GM12801 (cell line): ENCODE measurements around the gene DHX34.

Experiments
- TF ChIP-seq, protein P1 (sequence below): IDR thresholded peaks from one replicate; pipeline ENCODE4 v1.5.1; 2011; ENCODE audit warnings: control low read depth; ENCODE audit not compliant: insufficient read length; ENCODE audit errors: extremely low read depth

DHX34 gene

DNA sequence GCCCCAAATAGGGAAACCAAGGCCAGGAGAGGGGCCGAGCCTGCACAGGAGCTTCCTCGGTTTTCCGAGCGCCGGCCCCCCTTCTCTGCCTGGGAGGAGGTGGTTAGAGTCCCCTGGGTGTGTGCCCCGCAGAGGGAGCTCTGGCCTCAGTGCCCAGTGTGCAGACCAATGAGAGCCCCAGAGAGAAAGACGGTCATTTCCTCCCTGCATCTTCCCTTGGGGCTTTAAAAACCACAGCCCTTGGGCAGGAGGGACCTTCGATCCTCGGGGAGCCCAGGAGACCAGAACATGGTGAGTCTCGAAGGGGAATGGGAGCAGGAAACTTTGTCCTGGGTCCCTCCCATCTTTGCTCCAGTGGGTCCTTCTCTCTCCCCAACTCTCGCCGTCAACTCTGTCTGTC is 39.5 kb upstream of the DHX34 start, which contains the start of gene C5AR1:
Gene C5AR1 (plus strand): TSS at position 254 of the 400 bp plus-strand sequence. CDS start 35 bp downstream, at position 289.
- TF ChIP-seq, protein P1, sequence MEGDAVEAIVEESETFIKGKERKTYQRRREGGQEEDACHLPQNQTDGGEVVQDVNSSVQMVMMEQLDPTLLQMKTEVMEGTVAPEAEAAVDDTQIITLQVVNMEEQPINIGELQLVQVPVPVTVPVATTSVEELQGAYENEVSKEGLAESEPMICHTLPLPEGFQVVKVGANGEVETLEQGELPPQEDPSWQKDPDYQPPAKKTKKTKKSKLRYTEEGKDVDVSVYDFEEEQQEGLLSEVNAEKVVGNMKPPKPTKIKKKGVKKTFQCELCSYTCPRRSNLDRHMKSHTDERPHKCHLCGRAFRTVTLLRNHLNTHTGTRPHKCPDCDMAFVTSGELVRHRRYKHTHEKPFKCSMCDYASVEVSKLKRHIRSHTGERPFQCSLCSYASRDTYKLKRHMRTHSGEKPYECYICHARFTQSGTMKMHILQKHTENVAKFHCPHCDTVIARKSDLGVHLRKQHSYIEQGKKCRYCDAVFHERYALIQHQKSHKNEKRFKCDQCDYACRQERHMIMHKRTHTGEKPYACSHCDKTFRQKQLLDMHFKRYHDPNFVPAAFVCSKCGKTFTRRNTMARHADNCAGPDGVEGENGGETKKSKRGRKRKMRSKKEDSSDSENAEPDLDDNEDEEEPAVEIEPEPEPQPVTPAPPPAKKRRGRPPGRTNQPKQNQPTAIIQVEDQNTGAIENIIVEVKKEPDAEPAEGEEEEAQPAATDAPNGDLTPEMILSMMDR = no peak

DNA sequence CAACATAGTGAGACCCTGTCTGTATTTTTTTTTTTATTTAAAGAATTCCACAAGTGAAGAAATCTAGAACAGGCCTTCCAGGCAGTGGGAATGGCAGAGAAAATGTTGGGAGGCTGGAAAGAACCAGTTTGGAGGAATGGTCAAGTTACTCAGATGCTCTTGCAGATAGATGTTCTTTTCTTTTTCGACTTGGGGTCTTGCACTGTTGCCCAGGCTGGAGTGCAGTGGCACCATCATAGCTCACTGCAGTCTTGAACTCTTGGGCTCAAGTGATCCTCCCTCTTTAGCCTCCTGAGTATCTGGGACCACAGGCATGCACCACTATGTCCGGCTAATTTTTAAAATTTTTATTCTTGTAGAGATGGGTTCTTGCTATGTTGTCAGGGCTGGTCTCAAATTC is 38.8 kb upstream of the DHX34 start:
- TF ChIP-seq, protein P1 = no peak

DNA sequence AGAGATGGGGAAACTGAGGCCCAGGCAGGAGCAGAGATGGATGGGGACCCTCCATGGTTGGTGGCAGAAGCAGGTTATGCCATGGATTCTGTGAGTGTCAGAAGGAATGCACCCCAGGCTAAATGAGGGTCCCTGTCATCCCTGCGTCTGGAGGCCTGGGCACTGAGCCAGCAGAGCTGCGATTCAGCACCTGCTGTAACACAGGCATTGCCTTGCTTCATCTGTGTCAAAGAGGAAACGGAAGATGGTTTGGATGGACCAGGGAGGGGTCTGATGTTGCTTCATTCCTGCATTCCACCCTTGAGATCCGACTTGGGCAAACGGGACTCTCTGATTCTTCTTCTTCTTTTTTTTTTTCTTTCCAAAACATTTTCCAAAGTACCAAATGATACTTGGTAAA is 38.3 kb upstream of the DHX34 start:
- TF ChIP-seq, protein P1 = no peak

DNA sequence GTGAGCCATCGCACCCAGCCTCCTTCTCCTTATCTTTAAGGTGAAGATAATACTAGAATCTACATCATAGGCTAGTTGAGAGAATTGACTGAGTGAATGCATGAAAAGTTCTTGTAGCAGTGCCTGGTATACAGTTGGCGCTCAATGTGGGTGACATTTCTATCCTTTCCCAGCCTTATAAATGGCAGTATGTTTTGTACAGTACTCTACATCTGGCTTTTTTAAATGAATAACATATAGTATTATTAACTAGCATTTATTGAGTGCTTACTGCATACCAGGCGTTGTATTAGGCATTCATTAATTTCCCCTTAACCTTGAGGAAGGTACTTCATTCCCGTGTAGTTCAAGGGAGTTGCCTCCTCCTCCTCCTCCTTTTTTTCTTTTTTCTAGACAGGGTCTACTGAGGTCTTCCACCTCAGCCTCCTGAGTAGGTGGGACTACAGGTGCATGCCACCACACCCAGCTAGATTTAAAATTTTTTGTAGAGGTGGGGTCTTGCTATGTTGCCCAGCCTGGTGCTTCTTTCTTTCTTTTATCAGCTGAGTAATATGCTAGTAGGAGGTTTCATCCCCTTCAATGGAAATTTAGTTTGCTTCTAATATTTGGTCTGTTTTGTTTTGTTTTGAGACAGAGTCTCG is 36.6 kb upstream of the DHX34 start:
- TF ChIP-seq, protein P1 = no peak

DNA sequence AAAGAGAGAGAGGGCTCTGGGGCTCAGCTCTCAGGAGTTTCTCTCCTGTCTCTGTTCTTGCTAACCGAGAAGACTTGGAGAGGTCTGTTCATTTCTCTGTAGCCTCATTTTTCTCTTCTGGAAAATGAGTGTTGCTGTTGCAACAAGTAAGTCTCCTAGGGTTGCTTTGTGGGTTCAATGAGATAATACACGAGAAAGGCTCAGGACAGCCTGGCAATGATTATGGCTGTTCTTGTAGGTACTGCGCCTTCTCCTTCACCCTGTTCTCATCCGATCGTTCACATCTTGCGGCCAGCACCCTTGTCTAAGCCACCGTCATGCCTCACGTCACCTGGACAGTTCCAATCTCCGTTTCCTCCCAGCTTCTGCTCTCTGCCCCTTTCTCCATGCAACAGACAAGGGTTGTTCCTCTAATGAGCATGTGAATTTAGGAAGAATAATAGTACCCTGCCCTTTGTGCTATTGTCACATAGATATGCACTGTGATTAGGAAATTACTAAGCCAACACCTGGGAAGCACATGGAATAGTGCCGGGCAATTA is 35.3 kb upstream of the DHX34 start:
- TF ChIP-seq, protein P1 = no peak

DNA sequence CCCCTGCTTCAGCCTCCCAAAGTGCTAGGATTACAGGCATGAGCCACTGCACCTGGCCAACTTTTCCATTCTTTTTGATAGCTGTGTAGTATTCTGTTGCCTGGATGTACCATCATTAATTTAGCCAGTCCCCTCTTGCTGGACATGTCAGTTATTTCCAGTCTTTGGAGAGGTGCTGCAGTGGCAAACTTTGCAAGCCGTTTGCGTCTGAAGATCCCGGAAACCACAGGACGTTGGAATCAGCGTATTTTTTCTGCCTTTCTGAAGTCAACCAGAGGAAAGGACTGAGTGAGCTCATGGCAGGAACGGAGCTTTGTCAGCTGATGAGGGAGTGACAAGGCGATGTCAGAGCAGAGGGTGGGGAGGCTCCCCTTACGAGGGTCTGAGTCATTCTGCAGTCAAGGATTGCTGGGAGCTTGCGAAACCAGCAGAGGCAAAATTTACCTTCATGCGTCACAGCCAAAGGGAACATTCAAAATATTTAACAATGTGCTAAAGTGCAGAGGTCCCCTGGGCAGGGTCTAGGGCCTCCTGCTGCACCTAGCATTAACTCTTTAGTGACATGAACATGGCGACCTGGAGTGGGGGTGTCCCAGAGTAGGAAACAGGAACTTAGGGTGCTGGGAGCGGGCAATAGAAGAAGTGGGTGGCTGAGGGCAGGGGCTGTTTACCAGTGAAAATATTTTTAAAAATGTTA is 33.8 kb upstream of the DHX34 start:
- TF ChIP-seq, protein P1 = no peak

DNA sequence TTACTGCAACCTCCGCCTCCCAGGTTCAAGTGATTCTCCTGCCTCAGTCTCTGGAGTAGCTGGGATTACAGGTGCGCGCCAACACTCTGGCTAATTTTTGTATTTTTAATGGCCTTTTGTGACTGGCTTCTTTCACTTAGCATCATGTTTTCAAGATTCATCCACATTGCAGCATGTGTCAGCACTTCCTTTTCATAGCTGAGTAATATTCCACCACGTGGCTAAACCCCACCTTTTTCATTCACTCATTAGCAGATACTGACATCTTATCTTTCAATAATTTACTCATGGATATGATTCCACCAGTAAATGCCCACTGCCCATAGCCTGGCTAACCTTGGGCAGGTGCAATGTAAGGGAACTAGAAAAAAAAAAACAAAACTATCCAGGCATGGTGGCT is 32.6 kb upstream of the DHX34 start:
- TF ChIP-seq, protein P1 = no peak
